Stimulated activated CD8-positive, alpha-beta memory T cell treated with anti-CD3 and anti-CD28 coated beads, Interleukin-15, amount 100 ng/mL, for 24 hours (primary cell): ENCODE measurements around the gene TMIE.
"Not testable (repeated sequence)": the region's sequence is repeated elsewhere in the genome, so short reads cannot be mapped to it uniquely, and the experiment has no call there.

ENCODE experiments used
- DNase-seq: peaks from one replicate; pipeline ENCODE4 v3.0.0-alpha.2; 2020; ENCODE audit warnings: low read depth

The TMIE gene

GRCh38 chr3:46725621-46726314, 24.6 kb downstream of the TMIE start:
- DNase-seq, result no peak

GRCh38 chr3:46729038-46729437, 27.8 kb downstream of the TMIE start:
- DNase-seq, result no peak

GRCh38 chr3:46730819-46731218, 29.6 kb downstream of the TMIE start:
- no peak for DNase-seq

GRCh38 chr3:46731795-46732194, 30.6 kb downstream of the TMIE start:
- no peak for DNase-seq

- no peak for DNase-seq
These were observed 32.0 kb downstream of the TMIE start for GRCh38 chr3:46733026-46733800.

GRCh38 chr3:46734773-46735172, 33.6 kb downstream of the TMIE start:
- no peak for DNase-seq

- DNase-seq, result no peak
These were observed 35.0 kb downstream of the TMIE start for GRCh38 chr3:46736006-46736872.

GRCh38 chr3:46737329-46737731, 36.1 kb downstream of the TMIE start:
- DNase-seq, result no peak

- not testable (repeated sequence) for DNase-seq
These were observed 38.4 kb downstream of the TMIE start for GRCh38 chr3:46739565-46739964.

GRCh38 chr3:46742992-46743585, 41.9 kb downstream of the TMIE start:
- DNase-seq, result no peak

- DNase-seq, result no peak
These were observed 45.5 kb downstream of the TMIE start for GRCh38 chr3:46746711-46747110.

GRCh38 chr3:46748170-46748569, 47.0 kb downstream of the TMIE start:
- DNase-seq, result no peak

GRCh38 chr3:46749129-46749528, 47.9 kb downstream of the TMIE start:
- DNase-seq, result no peak

GRCh38 chr3:46750555-46751038, 49.4 kb downstream of the TMIE start:
- DNase-seq, result no peak

GRCh38 chr3:46753127-46753526, 51.9 kb downstream of the TMIE start:
- DNase-seq, result not testable (repeated sequence)

- DNase-seq, result no peak
These were observed 54.5 kb downstream of the TMIE start for GRCh38 chr3:46755646-46756045.

GRCh38 chr3:46756642-46757041, 55.5 kb downstream of the TMIE start:
- no peak for DNase-seq

- DNase-seq, result no peak
These were observed 58.3 kb downstream of the TMIE start for GRCh38 chr3:46759239-46760167.
